ENCODE measurements around the gene SEMA5B.

- TF ChIP-seq, protein P1, sequence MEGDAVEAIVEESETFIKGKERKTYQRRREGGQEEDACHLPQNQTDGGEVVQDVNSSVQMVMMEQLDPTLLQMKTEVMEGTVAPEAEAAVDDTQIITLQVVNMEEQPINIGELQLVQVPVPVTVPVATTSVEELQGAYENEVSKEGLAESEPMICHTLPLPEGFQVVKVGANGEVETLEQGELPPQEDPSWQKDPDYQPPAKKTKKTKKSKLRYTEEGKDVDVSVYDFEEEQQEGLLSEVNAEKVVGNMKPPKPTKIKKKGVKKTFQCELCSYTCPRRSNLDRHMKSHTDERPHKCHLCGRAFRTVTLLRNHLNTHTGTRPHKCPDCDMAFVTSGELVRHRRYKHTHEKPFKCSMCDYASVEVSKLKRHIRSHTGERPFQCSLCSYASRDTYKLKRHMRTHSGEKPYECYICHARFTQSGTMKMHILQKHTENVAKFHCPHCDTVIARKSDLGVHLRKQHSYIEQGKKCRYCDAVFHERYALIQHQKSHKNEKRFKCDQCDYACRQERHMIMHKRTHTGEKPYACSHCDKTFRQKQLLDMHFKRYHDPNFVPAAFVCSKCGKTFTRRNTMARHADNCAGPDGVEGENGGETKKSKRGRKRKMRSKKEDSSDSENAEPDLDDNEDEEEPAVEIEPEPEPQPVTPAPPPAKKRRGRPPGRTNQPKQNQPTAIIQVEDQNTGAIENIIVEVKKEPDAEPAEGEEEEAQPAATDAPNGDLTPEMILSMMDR (IDR thresholded peaks at IDR 0.05) = no peak
- TF ChIP-seq RFX5 (IDR thresholded peaks at IDR 0.05; ENCODE audit: low read length) = no peak
- TF ChIP-seq EZH2phosphoT487 (IDR thresholded peaks at IDR 0.05; ENCODE audit: borderline replicate concordance, low read depth) = no peak
- TF ChIP-seq SIN3A (IDR thresholded peaks at IDR 0.05; ENCODE audit: borderline replicate concordance, low read depth, low read length) = no peak
- TF ChIP-seq JUND (IDR thresholded peaks at IDR 0.05) = no peak
- TF ChIP-seq SMC3 (IDR thresholded peaks at IDR 0.05; ENCODE audit: low read depth, low read length) = no peak
Measured at GRCh38 chr3:122882361-122882947, 145.1 kb downstream of the SEMA5B start.
